HK-2 (cell line): ENCODE results near the gene TBX1.

Source experiments
- DNase-seq: peaks from one replicate; pipeline ENCODE4 v3.0.0-alpha.2; 2018; ENCODE audit not compliant: unreplicated experiment

Gene TBX1

GRCh38 chr22:19811811-19812771 is 51.5 kb downstream of the TBX1 start:
- DNase-seq, result no peak

DNA sequence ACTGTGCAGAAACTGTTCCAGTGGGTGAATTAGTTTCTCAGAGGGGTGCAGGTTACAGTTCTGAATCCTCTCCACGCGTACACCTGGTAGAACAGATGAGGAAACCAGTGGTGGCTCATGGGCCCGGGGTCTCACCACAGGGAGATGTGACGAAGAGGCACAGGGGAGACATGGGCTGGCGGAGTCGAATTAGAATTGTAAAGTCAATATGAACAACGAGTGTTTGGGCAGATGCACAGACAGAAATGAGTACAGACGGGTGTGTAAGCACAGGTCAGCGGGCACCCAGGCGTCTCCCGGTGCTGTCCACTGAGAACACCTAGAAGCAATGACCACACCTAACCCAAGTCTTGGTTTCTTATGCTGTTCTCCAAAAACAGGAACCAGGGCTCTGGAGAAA is 52.3 kb downstream of the TBX1 start:
- DNase-seq, result no peak

- no peak for DNase-seq
These were observed 53.9 kb downstream of the TBX1 start for GRCh38 chr22:19814428-19814827.

GRCh38 chr22:19815093-19815822 is 54.7 kb downstream of the TBX1 start:
- DNase-seq, result no peak

GRCh38 chr22:19815823-19816290 is 55.3 kb downstream of the TBX1 start:
- DNase-seq, result no peak

DNA sequence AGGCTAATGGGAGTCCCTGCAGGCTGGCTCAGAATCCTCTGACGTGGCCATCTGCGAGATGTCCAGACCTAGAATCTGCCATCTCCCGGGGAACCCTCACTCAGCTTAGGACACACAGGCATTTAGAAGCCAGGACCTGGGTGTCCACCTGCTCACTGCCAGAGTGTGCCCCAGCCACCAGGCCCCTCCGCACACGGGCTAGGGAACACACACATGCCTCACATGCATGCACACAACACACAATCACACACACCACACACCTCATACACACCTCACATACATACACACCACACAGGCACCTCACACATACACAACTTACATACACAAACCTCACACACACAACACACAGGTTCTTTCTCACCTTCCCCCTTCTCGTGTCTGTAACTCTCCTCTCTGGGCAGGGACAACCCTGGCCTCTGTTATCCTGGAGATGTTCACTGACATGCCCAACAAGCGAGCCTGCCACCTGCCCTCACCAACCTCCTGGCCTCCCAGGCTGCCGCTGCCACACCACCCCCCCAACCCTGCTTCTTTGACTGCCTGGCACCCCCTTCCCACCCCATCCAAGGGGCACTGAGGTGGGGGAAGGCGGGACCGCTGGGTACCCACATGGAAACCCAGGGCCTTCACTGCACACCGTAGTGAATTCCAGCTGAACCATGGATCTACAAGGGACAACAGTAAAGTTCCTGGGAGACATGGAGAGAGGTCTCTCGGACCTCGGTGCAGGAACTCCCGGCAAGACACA is 56.0 kb downstream of the TBX1 start:
- DNase-seq, result no peak
